ENCODE data around the gene PPM1H. TPM values are rescaled to one million over a fixed set of nuclear protein-coding genes. Genes with fewer than 3 reads are reported as not detected.
A peak's percentile ranks its signal among the peaks of the same experiment; 100 is the strongest.
"Not testable (repeated sequence)": the region's sequence is repeated elsewhere in the genome, so short reads cannot be mapped to it uniquely, and the experiment has no call there.

PPM1H gene
- total RNA-seq, 1 experiment from 2014 or later, result 0.22 TPM

GRCh38 chr12:62882696-62883095 lies 52.3 kb downstream of the PPM1H start:
- no peak overlapping the region for H3K4me3 ChIP-seq (ENCODE audit: low read length)
- H3K79me2 ChIP-seq (ENCODE audit: low read length), result no peaks in the 10 kb centered on the region
- no peaks in the 10 kb centered on the region; the same call in 1 of the 2 replicates for H4K20me1 ChIP-seq (ENCODE audit: insufficient read depth, low read depth, low read length)
- no peak overlapping the region for H3K9ac ChIP-seq (ENCODE audit: low read length)
- no peaks in the 10 kb centered on the region for H3K36me3 ChIP-seq (ENCODE audit: insufficient read depth, low read length)
- H3K9me2 ChIP-seq (replicated peaks; ENCODE audit: insufficient read depth, low read length), result no peaks in the 10 kb centered on the region
- no peaks in the 10 kb centered on the region for H3K9me3 ChIP-seq (ENCODE audit: low read length)
- peaks cover 17% of the 10 kb centered on the region for H3K4me1 ChIP-seq (ENCODE audit: low read length)
- H3K27me3 ChIP-seq (ENCODE audit: low read length), result no peaks in the 10 kb centered on the region
- H3K4me2 ChIP-seq (ENCODE audit: low read depth, low read length, poor library complexity, severe bottlenecking), result peak overlapping the region; percentile 7
- no peak for DNase-seq
- no peak overlapping the region for H3K27ac ChIP-seq (ENCODE audit: low read length)
- H2AFZ ChIP-seq (ENCODE audit: low read length), result no peak overlapping the region

GRCh38 chr12:62882140-62882539 lies 52.8 kb downstream of the PPM1H start:
- Histone ChIP-seq H3K79me2 (ENCODE audit: low read length) (no peaks in the 10 kb centered on the region), H3K4me2 (ENCODE audit: low read depth, low read length, poor library complexity, severe bottlenecking) (peak overlapping the region; percentile 7), H3K4me1 (ENCODE audit: low read length) (peaks cover 17% of the 10 kb centered on the region), H3K9me3 (ENCODE audit: low read length) (no peaks in the 10 kb centered on the region), H3K4me3 (ENCODE audit: low read length) (no peak overlapping the region), H3K36me3 (ENCODE audit: insufficient read depth, low read length) (no peaks in the 10 kb centered on the region), H3K9me2 (replicated peaks; ENCODE audit: insufficient read depth, low read length) (no peaks in the 10 kb centered on the region), H3K27ac (ENCODE audit: low read length) (no peak overlapping the region), H3K27me3 (ENCODE audit: low read length) (no peaks in the 10 kb centered on the region), H2AFZ (ENCODE audit: low read length) (no peak overlapping the region), H3K9ac (ENCODE audit: low read length) (no peak overlapping the region), H4K20me1 (ENCODE audit: insufficient read depth, low read depth, low read length) (no peaks in the 10 kb centered on the region; the same call in 1 of the 2 replicates)
- no peak for DNase-seq

- Histone ChIP-seq H3K36me3 (ENCODE audit: insufficient read depth, low read length) (no peaks in the 10 kb centered on the region), H4K20me1 (ENCODE audit: insufficient read depth, low read depth, low read length) (no peaks in the 10 kb centered on the region; the same call in 1 of the 2 replicates), H3K9ac (ENCODE audit: low read length) (no peak overlapping the region), H2AFZ (ENCODE audit: low read length) (no peak overlapping the region), H3K4me3 (ENCODE audit: low read length) (no peak overlapping the region), H3K4me2 (ENCODE audit: low read depth, low read length, poor library complexity, severe bottlenecking) (no peak overlapping the region), H3K27ac (ENCODE audit: low read length) (no peak overlapping the region), H3K9me2 (replicated peaks; ENCODE audit: insufficient read depth, low read length) (no peaks in the 10 kb centered on the region), H3K4me1 (ENCODE audit: low read length) (peaks cover 17% of the 10 kb centered on the region), H3K27me3 (ENCODE audit: low read length) (no peaks in the 10 kb centered on the region), H3K79me2 (ENCODE audit: low read length) (no peaks in the 10 kb centered on the region), H3K9me3 (ENCODE audit: low read length) (no peaks in the 10 kb centered on the region)
- DNase-seq, result no peak
Measured at GRCh38 chr12:62879691-62880090, 55.3 kb downstream of the PPM1H start.

DNA sequence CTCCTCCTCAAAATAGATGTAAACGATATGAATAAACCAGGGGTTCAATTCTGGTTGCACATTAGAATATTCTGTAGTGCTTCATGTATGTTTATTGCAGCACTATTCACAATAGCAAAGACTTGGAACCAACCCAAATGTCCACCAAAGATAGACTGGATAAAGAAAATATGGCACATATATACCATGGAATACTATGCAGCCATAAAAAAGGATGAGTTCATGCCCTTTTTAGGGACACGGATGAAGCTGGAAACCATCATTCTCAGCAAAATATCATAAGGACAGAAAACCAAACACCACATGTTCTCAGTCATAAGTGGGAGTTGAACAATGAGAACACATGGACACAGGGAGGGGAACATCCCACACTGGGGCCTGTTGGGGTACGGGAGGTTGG lies 55.7 kb downstream of the PPM1H start:
- H3K27me3 ChIP-seq (ENCODE audit: low read length); H3K9ac ChIP-seq (ENCODE audit: low read length); DNase-seq; H3K36me3 ChIP-seq (ENCODE audit: insufficient read depth, low read length); H3K79me2 ChIP-seq (ENCODE audit: low read length); H3K4me3 ChIP-seq (ENCODE audit: low read length); H3K9me3 ChIP-seq (ENCODE audit: low read length); H3K9me2 ChIP-seq (replicated peaks; ENCODE audit: insufficient read depth, low read length); H3K27ac ChIP-seq (ENCODE audit: low read length); H4K20me1 ChIP-seq (ENCODE audit: insufficient read depth, low read depth, low read length); H2AFZ ChIP-seq (ENCODE audit: low read length); H3K4me2 ChIP-seq (ENCODE audit: low read depth, low read length, poor library complexity, severe bottlenecking): not testable (repeated sequence)
- peaks cover 17% of the 10 kb centered on the region for H3K4me1 ChIP-seq (ENCODE audit: low read length)

GRCh38 chr12:62878211-62878610 lies 56.7 kb downstream of the PPM1H start:
- Histone ChIP-seq H3K4me1 (ENCODE audit: low read length) (peaks cover 16% of the 10 kb centered on the region), H3K27ac (ENCODE audit: low read length) (no peak overlapping the region), H4K20me1 (ENCODE audit: insufficient read depth, low read depth, low read length) (no peaks in the 10 kb centered on the region; the same call in 1 of the 2 replicates), H3K36me3 (ENCODE audit: insufficient read depth, low read length) (no peaks in the 10 kb centered on the region), H3K4me2 (ENCODE audit: low read depth, low read length, poor library complexity, severe bottlenecking) (no peak overlapping the region), H3K4me3 (ENCODE audit: low read length) (no peak overlapping the region), H3K79me2 (ENCODE audit: low read length) (no peaks in the 10 kb centered on the region), H3K9me2 (replicated peaks; ENCODE audit: insufficient read depth, low read length) (no peaks in the 10 kb centered on the region), H2AFZ (ENCODE audit: low read length) (no peak overlapping the region), H3K27me3 (ENCODE audit: low read length) (no peaks in the 10 kb centered on the region), H3K9me3 (ENCODE audit: low read length) (no peaks in the 10 kb centered on the region), H3K9ac (ENCODE audit: low read length) (no peak overlapping the region)
- no peak for DNase-seq

GRCh38 chr12:62876938-62877548 lies 57.9 kb downstream of the PPM1H start:
- Histone ChIP-seq H3K27ac (ENCODE audit: low read length) (no peak overlapping the region), H3K4me1 (ENCODE audit: low read length) (peaks cover 4% of the 10 kb centered on the region), H3K79me2 (ENCODE audit: low read length) (no peaks in the 10 kb centered on the region)

GRCh38 chr12:62873826-62874448 lies 61.0 kb downstream of the PPM1H start:
- H3K79me2 ChIP-seq (ENCODE audit: low read length), result no peaks in the 10 kb centered on the region
- H3K9ac ChIP-seq (ENCODE audit: low read length), result no peak overlapping the region
- H3K27me3 ChIP-seq (ENCODE audit: low read length), result no peaks in the 10 kb centered on the region
- H3K4me3 ChIP-seq (ENCODE audit: low read length), result no peak overlapping the region
- no peak for DNase-seq
- no peaks in the 10 kb centered on the region for H3K36me3 ChIP-seq (ENCODE audit: insufficient read depth, low read length)
- no peak overlapping the region for H3K4me2 ChIP-seq (ENCODE audit: low read depth, low read length, poor library complexity, severe bottlenecking)
- no peaks in the 10 kb centered on the region for H3K4me1 ChIP-seq (ENCODE audit: low read length)
- H3K27ac ChIP-seq (ENCODE audit: low read length), result no peak overlapping the region
- no peaks in the 10 kb centered on the region for H4K20me1 ChIP-seq (ENCODE audit: insufficient read depth, low read depth, low read length)
- no peaks in the 10 kb centered on the region for H3K9me2 ChIP-seq (replicated peaks; ENCODE audit: insufficient read depth, low read length)
- H3K9me3 ChIP-seq (ENCODE audit: low read length), result no peaks in the 10 kb centered on the region
- no peak overlapping the region for H2AFZ ChIP-seq (ENCODE audit: low read length)

More at GRCh38 chr12:62876938-62877548, 57.9 kb downstream of the PPM1H start:
- no peak for DNase-seq
- Histone ChIP-seq H3K27me3 (ENCODE audit: low read length) (no peaks in the 10 kb centered on the region), H3K4me2 (ENCODE audit: low read depth, low read length, poor library complexity, severe bottlenecking) (no peak overlapping the region), H3K36me3 (ENCODE audit: insufficient read depth, low read length) (no peaks in the 10 kb centered on the region), H3K4me3 (ENCODE audit: low read length) (no peak overlapping the region), H4K20me1 (ENCODE audit: insufficient read depth, low read depth, low read length) (no peaks in the 10 kb centered on the region; the same call in 1 of the 2 replicates), H3K9me3 (ENCODE audit: low read length) (no peaks in the 10 kb centered on the region), H3K9ac (ENCODE audit: low read length) (no peak overlapping the region), H2AFZ (ENCODE audit: low read length) (no peak overlapping the region), H3K9me2 (replicated peaks; ENCODE audit: insufficient read depth, low read length) (no peaks in the 10 kb centered on the region)

DNA sequence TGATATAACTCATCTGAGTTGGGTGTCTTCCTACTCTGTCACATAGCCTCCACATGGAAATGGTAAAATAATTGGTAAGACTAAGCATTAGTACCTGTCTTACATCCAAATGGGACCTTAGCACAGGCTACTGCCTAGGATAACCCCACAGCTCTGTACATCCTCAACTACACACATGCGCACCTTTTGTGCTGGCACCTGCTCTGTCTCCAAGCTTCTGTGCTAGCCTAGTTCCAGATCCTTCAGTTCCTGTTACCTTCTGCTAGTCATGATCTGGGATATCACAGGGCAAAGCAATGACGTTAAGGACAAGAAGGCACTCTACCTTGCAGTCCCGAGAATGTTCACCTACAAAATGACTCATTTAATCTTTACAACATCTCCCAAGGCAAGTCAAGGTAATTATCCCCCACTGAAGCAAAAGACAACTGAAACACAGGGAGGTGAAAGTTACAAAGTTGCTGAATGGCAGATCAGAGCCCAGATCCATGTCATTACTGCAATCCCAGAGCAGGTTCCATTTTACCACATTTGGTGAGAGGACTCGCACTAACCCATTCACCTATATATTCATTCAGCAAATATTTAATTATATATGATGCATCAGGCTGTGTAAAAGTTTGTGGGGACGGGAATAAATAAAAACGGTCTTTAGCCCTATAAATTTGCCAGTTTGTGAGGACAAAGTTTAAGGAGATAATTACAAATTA lies 61.7 kb downstream of the PPM1H start:
- no peak overlapping the region for H3K27ac ChIP-seq (ENCODE audit: low read length)
- H4K20me1 ChIP-seq (ENCODE audit: insufficient read depth, low read depth, low read length), result no peaks in the 10 kb centered on the region
- no peak overlapping the region for H3K9ac ChIP-seq (ENCODE audit: low read length)
- H3K79me2 ChIP-seq (ENCODE audit: low read length), result no peaks in the 10 kb centered on the region
- H3K4me2 ChIP-seq (ENCODE audit: low read depth, low read length, poor library complexity, severe bottlenecking), result no peak overlapping the region
- H3K9me2 ChIP-seq (replicated peaks; ENCODE audit: insufficient read depth, low read length), result no peaks in the 10 kb centered on the region
- H2AFZ ChIP-seq (ENCODE audit: low read length), result no peak overlapping the region
- H3K36me3 ChIP-seq (ENCODE audit: insufficient read depth, low read length), result no peaks in the 10 kb centered on the region
- H3K4me1 ChIP-seq (ENCODE audit: low read length), result no peaks in the 10 kb centered on the region
- DNase-seq, result no peak
- H3K4me3 ChIP-seq (ENCODE audit: low read length), result no peak overlapping the region
- no peaks in the 10 kb centered on the region for H3K27me3 ChIP-seq (ENCODE audit: low read length)
- H3K9me3 ChIP-seq (ENCODE audit: low read length), result no peaks in the 10 kb centered on the region

Measured in Karpas-422 (cell line).